ENCODE results near the gene TANGO6. TPM values are rescaled to one million over a fixed set of nuclear protein-coding genes. Genes with fewer than 3 reads are reported as not detected.

TANGO6 gene
- polyA plus RNA-seq, 2 of the 4 experiments (the other 2 are of a cell fraction), result 8.1 to 19.5 TPM

GRCh38 chr16:68972720-68973119 is 129.4 kb downstream of the TANGO6 start (continued):
- TF ChIP-seq BCL3 (IDR thresholded peaks at IDR 0.05), result no peak
- TF ChIP-seq ZSCAN20 (CRISPR knock-in tag; IDR thresholded peaks at IDR 0.05), result no peak
- no peak for TF ChIP-seq HES2 (IDR thresholded peaks at IDR 0.05)
- TF ChIP-seq ZC3H11A (IDR thresholded peaks at IDR 0.05), result no peak
- TF ChIP-seq RNF2 (IDR thresholded peaks at IDR 0.05; ENCODE audit: borderline replicate concordance, low read depth), result no peak

- ATAC-seq (no peak), DNase-seq (ENCODE audit: low read depth in 1 of 2, low spot score in 1 of 2) (no peak), FAIRE-seq (no peak)
- POLR2A ChIA-PET, result no interaction called here
- CTCF ChIA-PET, result interaction anchor here (0.6 to 5.0 kb wide), 14 partner anchors 11 to 150 kb away, joined by 3 to 47 read pairs (median 4); partner anchors contain the start of gene HAS3
- TF ChIP-seq GATA3 (IDR thresholded peaks at IDR 0.05; ENCODE audit: borderline replicate concordance) (no peak), ELK1 (IDR thresholded peaks at IDR 0.05; ENCODE audit: low read depth, low read length) (no peak), KDM1A (IDR thresholded peaks at IDR 0.05; ENCODE audit: low read depth) (no peak), REST (IDR thresholded peaks at IDR 0.05) (no peak), BCL3 (IDR thresholded peaks at IDR 0.05) (no peak), EHF (CRISPR knock-in tag; IDR thresholded peaks at IDR 0.05) (no peak), KDM5A (IDR thresholded peaks at IDR 0.05) (no peak), FOSL2 (IDR thresholded peaks at IDR 0.05) (no peak), FOSL2 (CRISPR knock-in tag; IDR thresholded peaks at IDR 0.05) (no peak), CEBPB (IDR thresholded peaks at IDR 0.05) (no peak), NPAS2 (CRISPR knock-in tag; IDR thresholded peaks at IDR 0.05; ENCODE audit: borderline replicate concordance) (no peak), CTCF (IDR thresholded peaks at IDR 0.05) (no peak)
- peak overlapping the region; percentile 8 to 62; a peak in 4 of 6 replicates for H3K27ac ChIP-seq
- no peaks in the 10 kb centered on the region for H3K9me3 ChIP-seq
- H3K4me2 ChIP-seq, result no peak overlapping the region
- peaks cover 20% of the 10 kb centered on the region for H3K4me1 ChIP-seq
- WGBS (ENCODE audit: missing lambda C conversion rate), result 76% methylated on average over 7 of the region's 7 CpGs
- no peak overlapping the region for H3K4me3 ChIP-seq
Observed at GRCh38 chr16:68973611-68974120, 130.3 kb downstream of the TANGO6 start.
